HCT116 (cell line): ENCODE measurements around the gene SPATA2L. TPM values are rescaled to one million over a fixed set of nuclear protein-coding genes. Genes with fewer than 3 reads are reported as not detected.

Experiments used
- ATAC-seq: fragments of 200-7000 bp; cut with Tn5 transposase; 2 replicates; pipeline ENCODE4 v1.9.1; 2020; ENCODE audit warnings: mild to moderate bottlenecking, moderate library complexity
- BruUV-seq: library from RNA; stranded (reverse); fragments of 400-500 nt; replicated peaks from 2 replicates; lab custom pipeline; 2021; lab: Mats Ljungman, UMichigan
- CTCF ChIA-PET: fragments of 300-600 bp; sonication (Branson Sonifier 250); formaldehyde crosslinking; loops from one replicate; lab custom pipeline; 2021; ENCODE audit warnings: antibody characterized with exemption; lab: Charles Lee
- POLR2A ChIA-PET: fragments of 300-600, 350-600 bp; sonication (Branson Sonifier 250); formaldehyde crosslinking; loops from one replicate; lab custom pipeline; 2021; ENCODE audit warnings: antibody characterized with exemption; lab: Charles Lee
- RAD21 ChIA-PET, 2 experiments: fragments of 300-600 bp; sonication (Branson Sonifier 250); formaldehyde crosslinking; loops; one replicate each; lab custom pipeline; 2023; ENCODE audit warnings: low total read pairs in 2 of 2; ENCODE audit not compliant: uncharacterized antibody in 2 of 2, unreplicated experiment in 2 of 2, low non-redundant PET in 1 of 2; lab: Charles Lee
- DNase-seq: peaks from one replicate; pipeline ENCODE4 v3.0.0-alpha.2; 2010; ENCODE audit warnings: low read depth, low spot score
- H2AFZ ChIP-seq: fragments of 200-600 bp; shearing (Covaris generic), sonication (generic); 2 replicates; pipeline ENCODE4 v1.6.1; 2017; ENCODE audit warnings: low read depth, mixed run types, mixed read lengths, antibody characterized with exemption, low read length; ENCODE audit not compliant: poor library complexity, severe bottlenecking
- H3K27ac ChIP-seq: 2 replicates; pipeline ENCODE4 v1.5.1; 2012; ENCODE audit warnings: low read depth, low read length
- H3K27me3 ChIP-seq: fragments of 200-600 bp; sonication (generic); 2 replicates; pipeline ENCODE4 v1.6.1; 2016; ENCODE audit warnings: mixed run types, low read length, mixed read lengths; ENCODE audit not compliant: insufficient read depth
- H3K36me3 ChIP-seq, 2 experiments: fragments of 200-500 bp in 1 of 2; fragments of 200-600 bp in 1 of 2; sonication (Bioruptor generic) in 1 of 2; sonication (generic) in 1 of 2; 2 replicates each; pipeline versions ENCODE4 v1.5.1 to v1.6.1; 2014 to 2016; ENCODE audit warnings: low read length in 2 of 2, inconsistent platforms in 1 of 2, mixed read lengths in 1 of 2, mixed run types in 1 of 2; ENCODE audit not compliant: insufficient read depth in 2 of 2, control insufficient read depth in 1 of 2
- H3K4me1 ChIP-seq, 2 experiments: fragments of 200-600 bp in 1 of 2; sonication (generic) in 1 of 2; 2 replicates each; pipeline versions ENCODE4 v1.5.1 to v1.6.1; 2012 to 2017; ENCODE audit warnings: low read length in 2 of 2, inconsistent platforms in 1 of 2, mild to moderate bottlenecking in 1 of 2, mixed read lengths in 1 of 2, mixed run types in 1 of 2, moderate library complexity in 1 of 2; ENCODE audit not compliant: insufficient read depth in 2 of 2, control insufficient read depth in 1 of 2
- H3K4me2 ChIP-seq: fragments of 200-600 bp; sonication (generic); 2 replicates; pipeline ENCODE4 v1.6.1; 2017; ENCODE audit warnings: mixed run types, low read length, mixed read lengths
- H3K4me3 ChIP-seq, 2 experiments: fragments of 200-600 bp in 1 of 2; sonication (generic) in 1 of 2; replicated peaks in 1 of 2; 2 replicates each; pipeline ENCODE4 v1.5.1; 2011 to 2016; ENCODE audit warnings: low read length in 2 of 2, control low read depth in 1 of 2, low read depth in 1 of 2, mild to moderate bottlenecking in 1 of 2, mixed read lengths in 1 of 2, mixed run types in 1 of 2
- H3K79me2 ChIP-seq: fragments of 200-600 bp; sonication (generic); 2 replicates; pipeline ENCODE4 v1.6.1; 2017; ENCODE audit warnings: mild to moderate bottlenecking, mixed run types, low read length, moderate library complexity, mixed read lengths; ENCODE audit not compliant: insufficient read depth
- H3K9ac ChIP-seq: fragments of 200-600 bp; sonication (generic); 2 replicates; pipeline ENCODE4 v1.6.1; 2016; ENCODE audit warnings: low read length, mixed read lengths
- H3K9me2 ChIP-seq: fragments of 200-600 bp; sonication (generic), shearing (Covaris generic); 2 replicates; pipeline ENCODE4 v1.6.1; 2017; ENCODE audit warnings: mixed run types, mild to moderate bottlenecking, moderate library complexity; ENCODE audit not compliant: insufficient read depth
- H3K9me3 ChIP-seq, 2 experiments: fragments of 200-500 bp in 1 of 2; fragments of 200-600 bp in 1 of 2; sonication (Bioruptor generic) in 1 of 2; sonication (generic) in 1 of 2; 2 replicates each; pipeline ENCODE4 v1.6.1; 2014 to 2017; ENCODE audit warnings: low read length in 2 of 2, mixed read lengths in 2 of 2, inconsistent platforms in 1 of 2, low read depth in 1 of 2, mild to moderate bottlenecking in 1 of 2, mixed run types in 1 of 2, moderate library complexity in 1 of 2; ENCODE audit not compliant: control insufficient read depth in 1 of 2, insufficient read depth in 1 of 2
- H4K20me1 ChIP-seq: fragments of 200-600 bp; sonication (generic), shearing (Covaris generic); 2 replicates; pipeline ENCODE4 v1.6.1; 2017; ENCODE audit warnings: mixed run types, mild to moderate bottlenecking, moderate library complexity; ENCODE audit not compliant: insufficient read depth
- CBX3 ChIP-seq: IDR thresholded peaks from 2 replicates; pipeline ENCODE4 v1.6.1; 2012; ENCODE audit warnings: low read depth
- CEBPB ChIP-seq: IDR thresholded peaks from 2 replicates; pipeline ENCODE4 v1.6.1; 2012; ENCODE audit warnings: low read depth
- EGR1 ChIP-seq: IDR thresholded peaks from 2 replicates; pipeline ENCODE4 v1.6.1; 2012; ENCODE audit warnings: low read depth
- ELF1 ChIP-seq: IDR thresholded peaks from 2 replicates; pipeline ENCODE4 v1.6.1; 2012; ENCODE audit warnings: low read depth, borderline replicate concordance
- EZH2 ChIP-seq: fragments of 200-600 bp; sonication (generic); IDR thresholded peaks from 2 replicates; pipeline ENCODE4 v1.6.1; 2017; ENCODE audit warnings: antibody characterized with exemption, mixed run types
- EZH2phosphoT487 ChIP-seq: fragments of 200-600 bp; IDR thresholded peaks from 2 replicates; pipeline ENCODE4 v1.6.1; 2018; ENCODE audit warnings: antibody characterized with exemption, borderline replicate concordance
- FOSL1 ChIP-seq: IDR thresholded peaks from 2 replicates; pipeline ENCODE4 v1.6.1; 2012; ENCODE audit warnings: low read depth
- POLR2A ChIP-seq: IDR thresholded peaks from 2 replicates; pipeline ENCODE4 v1.7.0; 2011; ENCODE audit warnings: borderline replicate concordance; ENCODE audit not compliant: insufficient read depth, insufficient read length; ENCODE audit errors: extremely low read depth
- POLR2AphosphoS5 ChIP-seq: IDR thresholded peaks from 2 replicates; pipeline ENCODE4 v1.6.1; 2011; ENCODE audit warnings: mild to moderate bottlenecking, low read depth, low read length, moderate library complexity
- RAD21 ChIP-seq: IDR thresholded peaks from 2 replicates; pipeline ENCODE4 v1.6.1; 2012; ENCODE audit warnings: low read depth, mild to moderate bottlenecking
- SIN3A ChIP-seq: IDR thresholded peaks from 2 replicates; pipeline ENCODE4 v1.6.1; 2012; ENCODE audit warnings: low read depth
- SP1 ChIP-seq: IDR thresholded peaks from 2 replicates; pipeline ENCODE4 v1.6.1; 2012; ENCODE audit warnings: low read depth
- ZFX ChIP-seq: fragments of 450-650 bp; IDR thresholded peaks from 2 replicates; pipeline ENCODE4 v1.6.1; 2017
- ZNF274 ChIP-seq: fragments of 200-500 bp; sonication (Bioruptor generic); IDR thresholded peaks from 2 replicates; pipeline ENCODE4 v1.6.1; 2014; ENCODE audit warnings: mild to moderate bottlenecking, low read depth, low read length, inconsistent platforms
- intact Hi-C: fragments of 100-400 bp; cut with micrococcal nuclease; formaldehyde crosslinking; loops from 2 replicates; pipeline ENCODE4 v1.10.0; 2022
- total RNA-seq: library from RNA; stranded (reverse); gene quantifications from one replicate; pipeline ENCODE4 v1.2.1, GENCODE V29; 2021; ENCODE audit not compliant: unreplicated experiment
- TF ChIP-seq, protein P1 (sequence below): IDR thresholded peaks from 2 replicates; pipeline ENCODE4 v1.6.1; 2012
- TF ChIP-seq, protein P2 (sequence below), 3 experiments: fragments of 200-600 bp in 1 of 3; sonication (generic) in 1 of 3; IDR thresholded peaks in 2 of 3; conservative IDR thresholded peaks in 1 of 3; 2 replicates each; pipeline ENCODE4 v1.5.1; 2012 to 2017; ENCODE audit warnings: low read depth in 2 of 3, low read length in 2 of 3, antibody characterized with exemption in 1 of 3, borderline replicate concordance in 1 of 3, control low read depth in 1 of 3, mild to moderate bottlenecking in 1 of 3, mixed read lengths in 1 of 3, mixed run types in 1 of 3, moderate library complexity in 1 of 3; ENCODE audit not compliant: insufficient read depth in 1 of 3
- TF ChIP-seq, protein P3 (sequence below): IDR thresholded peaks from 2 replicates; pipeline ENCODE4 v1.6.1; 2012

SPATA2L gene
- total RNA-seq, 1 experiment from 2014 or later = 50.5 TPM

DNA sequence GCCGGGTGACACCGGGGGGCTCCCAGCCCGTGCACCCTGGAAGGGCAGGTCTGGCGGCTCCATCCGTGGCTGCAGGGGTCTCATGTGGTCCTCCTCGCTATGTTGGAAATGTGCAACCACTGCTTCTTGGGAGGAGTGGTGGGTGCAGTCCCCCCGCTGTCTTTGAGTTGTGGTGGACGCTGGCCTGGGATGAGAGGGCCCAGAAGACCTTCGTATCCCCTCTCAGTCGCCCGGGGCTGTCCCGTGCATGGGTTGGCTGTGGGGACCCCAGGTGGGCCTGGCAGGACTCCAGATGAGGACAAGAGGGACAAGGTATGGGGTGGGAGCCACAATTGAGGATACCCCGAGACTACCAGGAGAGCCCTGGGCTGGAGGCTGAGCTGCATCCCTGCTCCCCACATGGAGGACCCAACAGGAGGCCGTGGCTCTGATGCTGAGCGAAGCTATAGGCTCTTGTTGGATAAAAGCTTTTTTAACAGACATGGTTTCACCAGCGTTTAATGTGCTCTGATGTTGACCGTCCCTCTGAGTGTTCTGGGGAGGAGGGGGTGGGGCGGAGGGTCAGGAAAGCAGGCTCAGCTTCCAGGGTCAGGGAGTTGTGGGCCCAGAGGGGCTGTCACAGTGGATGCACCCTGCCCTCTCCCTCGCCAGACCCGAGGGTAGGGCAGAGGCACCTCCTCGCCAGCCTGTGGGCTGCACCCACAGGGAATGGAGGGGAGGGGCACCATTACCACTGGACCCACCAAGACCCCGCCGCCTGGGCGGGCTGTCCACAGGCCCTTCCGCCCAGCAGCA, 5.4 kb downstream of the SPATA2L start:
- no peak for TF ChIP-seq EZH2
- TF ChIP-seq RAD21 = no peak
- TF ChIP-seq CEBPB = no peak
- TF ChIP-seq FOSL1 = no peak
- TF ChIP-seq EGR1 = no peak
- TF ChIP-seq SIN3A = no peak
- TF ChIP-seq EZH2phosphoT487 = no peak
- TF ChIP-seq POLR2AphosphoS5 = peak; percentile 75
- peak; percentile 28 for TF ChIP-seq POLR2A
- TF ChIP-seq, protein P1, sequence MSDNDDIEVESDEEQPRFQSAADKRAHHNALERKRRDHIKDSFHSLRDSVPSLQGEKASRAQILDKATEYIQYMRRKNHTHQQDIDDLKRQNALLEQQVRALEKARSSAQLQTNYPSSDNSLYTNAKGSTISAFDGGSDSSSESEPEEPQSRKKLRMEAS = no peak
- no peak for TF ChIP-seq ELF1
- no peak for TF ChIP-seq CBX3
- TF ChIP-seq, protein P2, sequence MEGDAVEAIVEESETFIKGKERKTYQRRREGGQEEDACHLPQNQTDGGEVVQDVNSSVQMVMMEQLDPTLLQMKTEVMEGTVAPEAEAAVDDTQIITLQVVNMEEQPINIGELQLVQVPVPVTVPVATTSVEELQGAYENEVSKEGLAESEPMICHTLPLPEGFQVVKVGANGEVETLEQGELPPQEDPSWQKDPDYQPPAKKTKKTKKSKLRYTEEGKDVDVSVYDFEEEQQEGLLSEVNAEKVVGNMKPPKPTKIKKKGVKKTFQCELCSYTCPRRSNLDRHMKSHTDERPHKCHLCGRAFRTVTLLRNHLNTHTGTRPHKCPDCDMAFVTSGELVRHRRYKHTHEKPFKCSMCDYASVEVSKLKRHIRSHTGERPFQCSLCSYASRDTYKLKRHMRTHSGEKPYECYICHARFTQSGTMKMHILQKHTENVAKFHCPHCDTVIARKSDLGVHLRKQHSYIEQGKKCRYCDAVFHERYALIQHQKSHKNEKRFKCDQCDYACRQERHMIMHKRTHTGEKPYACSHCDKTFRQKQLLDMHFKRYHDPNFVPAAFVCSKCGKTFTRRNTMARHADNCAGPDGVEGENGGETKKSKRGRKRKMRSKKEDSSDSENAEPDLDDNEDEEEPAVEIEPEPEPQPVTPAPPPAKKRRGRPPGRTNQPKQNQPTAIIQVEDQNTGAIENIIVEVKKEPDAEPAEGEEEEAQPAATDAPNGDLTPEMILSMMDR (IDR thresholded peaks at IDR 0.05 in 2 of 3, conservative IDR thresholded peaks at IDR 0.05 in 1 of 3; ENCODE audit: borderline replicate concordance in 1 of 3, insufficient read depth in 1 of 3, low read depth in 2 of 3, low read length in 2 of 3) = no peak
- no peak for TF ChIP-seq ZNF274
- no peak for TF ChIP-seq ZFX
- TF ChIP-seq SP1 = no peak
- TF ChIP-seq, protein P3, sequence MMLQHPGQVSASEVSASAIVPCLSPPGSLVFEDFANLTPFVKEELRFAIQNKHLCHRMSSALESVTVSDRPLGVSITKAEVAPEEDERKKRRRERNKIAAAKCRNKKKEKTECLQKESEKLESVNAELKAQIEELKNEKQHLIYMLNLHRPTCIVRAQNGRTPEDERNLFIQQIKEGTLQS = no peak
- TF ChIP-seq, all 23 proteins: peak for 2
- peak overlapping the region; percentile 28; the same call in 1 of the 2 replicates for H3K27ac ChIP-seq
- ChIA-PET RAD21 (no interaction called here), POLR2A (interaction anchor here (1.4 kb wide), 1 partner anchor 10 kb away, joined by 4 read pairs; the partner anchor contains the start of gene CDK10), CTCF (interaction anchor here (0.9 kb wide), 1 partner anchor 130 kb away, joined by 4 read pairs; no protein-coding TSS in a partner anchor)
- BruUV-seq = TSS peak; percentile 39
- ATAC-seq (no peak), DNase-seq (no peak)
- no peak overlapping the region for H2AFZ ChIP-seq
- intact Hi-C loops = no loop called here
- no peaks in the 10 kb centered on the region for H3K27me3 ChIP-seq
- H3K9me3 ChIP-seq = no peaks in the 10 kb centered on the region
- H3K4me3 ChIP-seq = no peak overlapping the region
- peaks cover 3% of the 10 kb centered on the region; the same call in 1 of the 2 replicates for H4K20me1 ChIP-seq
- no peak overlapping the region for H3K9ac ChIP-seq
- H3K36me3 ChIP-seq = peaks cover 27 to 50% of the 10 kb centered on the region in 2 experiments; a peak in 3 of 4 replicates
- no peaks in the 10 kb centered on the region for H3K9me2 ChIP-seq
- H3K4me1 ChIP-seq = peaks cover 10 to 20% of the 10 kb centered on the region in 2 experiments
- no peak overlapping the region for H3K4me2 ChIP-seq
- H3K79me2 ChIP-seq = peaks cover 21% of the 10 kb centered on the region
